ENCODE results near the gene TMEM217. TPM values are rescaled to one million over a fixed set of nuclear protein-coding genes. Genes with fewer than 3 reads are reported as not detected.

The TMEM217 gene
- total RNA-seq, 1 experiment from 2014 or later = 0.84 TPM

DNA sequence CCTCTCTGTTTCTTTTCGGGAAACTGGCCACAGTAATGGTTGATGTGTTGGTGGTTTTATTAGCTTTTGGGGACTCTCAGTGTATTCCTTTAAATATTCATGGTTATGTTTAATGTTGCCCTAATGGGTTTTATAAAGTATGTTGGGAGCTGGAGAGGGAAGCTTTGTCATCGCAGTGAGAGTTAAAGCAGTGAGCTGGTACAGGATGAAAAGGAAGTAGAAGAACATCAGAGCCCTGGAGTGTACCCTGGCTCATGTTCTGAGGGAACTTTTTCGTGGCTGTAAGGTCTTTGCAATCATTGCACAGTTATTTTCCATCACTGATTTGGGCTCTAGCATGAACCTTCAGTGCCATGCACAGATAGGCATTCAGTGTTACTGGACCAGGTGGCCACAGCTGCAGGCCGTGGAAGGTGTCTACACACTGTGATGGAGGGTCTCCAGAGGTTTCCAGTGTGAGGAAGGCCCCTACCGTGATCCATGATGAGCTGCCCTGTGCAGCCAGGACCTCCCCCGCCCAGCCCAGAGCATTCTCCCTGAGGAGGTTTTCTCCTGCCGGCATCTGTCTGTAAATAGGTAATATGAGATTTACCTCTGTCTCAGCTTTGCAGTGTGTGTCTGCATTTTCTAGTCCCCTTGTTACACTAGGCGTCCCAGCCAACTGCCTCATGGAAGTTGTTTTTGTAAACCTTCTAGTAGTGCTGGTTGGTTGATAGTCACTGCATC, 22.4 kb upstream of the TMEM217 start:
- no peak for DNase-seq (ENCODE audit: low read depth)

- DNase-seq (ENCODE audit: low read depth) = no peak
Measured at GRCh38 chr6:37279366-37280134, 21.6 kb upstream of the TMEM217 start.

DNA sequence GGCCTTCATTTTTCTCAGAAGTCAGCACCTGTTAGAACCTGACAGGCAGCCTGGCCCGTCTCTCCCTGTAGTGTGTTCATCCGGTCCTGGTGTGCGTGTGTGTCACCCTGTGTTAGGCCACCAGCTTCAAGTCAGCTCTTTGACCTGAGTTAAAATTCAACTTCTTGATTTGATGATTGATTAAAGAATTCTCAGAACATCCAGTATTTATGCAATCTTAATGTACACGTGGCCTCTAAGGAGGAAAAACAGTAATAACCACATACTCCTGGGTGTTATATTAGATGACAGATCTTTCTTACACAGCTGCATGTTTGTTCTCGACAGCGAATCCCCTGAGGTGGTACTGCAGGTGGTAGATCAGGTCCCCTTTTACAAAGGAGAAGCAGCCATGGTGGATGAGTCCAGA, 19.1 kb upstream of the TMEM217 start:
- no peak for DNase-seq (ENCODE audit: low read depth)

DNA sequence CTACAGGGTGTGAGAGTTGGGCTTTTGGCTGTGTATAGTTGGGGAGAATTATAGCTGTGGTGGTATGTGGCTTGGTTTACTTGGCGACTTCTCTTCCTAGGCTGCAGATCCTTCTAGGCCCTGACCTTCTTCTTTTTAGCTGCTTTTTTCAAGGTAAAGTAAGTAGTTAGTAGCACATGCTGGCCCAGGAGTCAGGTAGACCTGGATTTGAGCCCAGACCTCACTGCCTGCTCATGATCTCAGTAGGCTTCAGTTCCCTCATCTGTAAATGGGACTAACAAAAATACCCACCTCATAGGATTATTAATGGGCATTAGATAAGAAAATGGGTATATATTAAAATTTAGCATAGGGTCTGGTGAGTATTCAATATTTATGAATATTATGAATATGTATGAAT, 17.4 kb upstream of the TMEM217 start:
- DNase-seq (ENCODE audit: low read depth) = no peak

- DNase-seq (ENCODE audit: low read depth) = no peak
Measured at GRCh38 chr6:37273690-37274089, 15.7 kb upstream of the TMEM217 start.

GRCh38 chr6:37272834-37273566, 15.1 kb upstream of the TMEM217 start:
- no peak for DNase-seq (ENCODE audit: low read depth)

- DNase-seq (ENCODE audit: low read depth) = no peak
Measured at GRCh38 chr6:37269105-37269504, 11.2 kb upstream of the TMEM217 start.

DNA sequence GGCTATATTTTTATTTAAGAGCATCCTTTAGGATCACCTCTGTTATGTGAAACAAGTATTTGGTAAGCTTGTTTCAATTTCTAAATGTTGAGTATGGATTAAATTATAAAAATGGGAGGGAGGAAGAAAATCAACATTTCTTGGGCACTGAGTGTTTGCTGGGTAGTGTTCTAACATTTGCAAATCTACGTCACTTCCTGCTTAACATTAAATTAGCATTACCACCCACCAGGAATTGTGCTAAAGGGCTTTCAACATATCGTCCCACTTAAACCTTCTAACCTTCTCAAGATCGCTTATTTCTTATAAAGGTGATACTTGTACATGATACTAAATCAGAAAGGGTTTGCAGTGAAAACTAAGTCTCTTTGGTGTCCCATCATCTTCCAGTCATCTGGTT, 7.9 kb upstream of the TMEM217 start:
- no peak for DNase-seq (ENCODE audit: low read depth)

DNA sequence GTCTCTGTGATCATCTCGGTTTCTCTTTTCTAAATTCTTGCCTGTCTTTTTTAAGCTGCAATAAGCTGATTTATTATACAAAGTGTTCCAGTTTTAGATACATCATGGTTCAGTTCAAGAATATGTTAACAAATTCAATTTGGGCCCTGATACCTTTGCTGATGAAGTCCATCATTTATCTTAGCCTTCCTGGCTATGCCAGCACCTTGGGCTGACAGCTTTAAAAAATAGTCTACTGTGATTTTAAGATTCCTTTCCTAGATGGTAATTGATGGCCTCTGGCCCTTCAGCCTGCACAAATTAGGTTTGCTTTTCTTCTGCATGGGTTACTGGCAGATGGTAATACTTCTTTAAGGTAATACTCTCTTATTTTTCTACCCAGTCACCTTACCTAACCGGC, 7.1 kb upstream of the TMEM217 start:
- DNase-seq (ENCODE audit: low read depth) = no peak

GRCh38 chr6:37262446-37263026, 4.6 kb upstream of the TMEM217 start:
- DNase-seq (ENCODE audit: low read depth) = no peak

DNA sequence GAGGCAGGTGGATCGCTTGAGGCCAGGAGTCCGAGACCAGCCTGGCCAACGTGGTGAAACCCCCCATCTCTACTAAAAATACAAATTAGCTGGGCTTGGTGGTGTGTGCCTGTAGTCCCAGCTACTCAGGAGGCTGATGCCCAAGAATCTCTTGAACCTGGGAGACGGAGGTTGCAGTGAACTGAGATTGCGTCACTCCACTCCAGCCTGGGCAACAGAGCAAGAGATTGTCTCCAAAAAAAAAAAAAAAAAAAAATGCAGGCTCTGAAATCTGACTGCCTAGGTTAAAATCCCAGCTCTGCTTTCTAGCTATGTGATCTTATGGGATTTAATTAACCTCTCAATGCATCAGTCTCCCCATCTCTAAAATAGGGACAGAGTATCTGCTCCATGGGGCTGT, 3.3 kb upstream of the TMEM217 start:
- no peak for DNase-seq (ENCODE audit: low read depth)

- DNase-seq (ENCODE audit: low read depth) = no peak
Measured at GRCh38 chr6:37260444-37260843, 2.5 kb upstream of the TMEM217 start.

DNA sequence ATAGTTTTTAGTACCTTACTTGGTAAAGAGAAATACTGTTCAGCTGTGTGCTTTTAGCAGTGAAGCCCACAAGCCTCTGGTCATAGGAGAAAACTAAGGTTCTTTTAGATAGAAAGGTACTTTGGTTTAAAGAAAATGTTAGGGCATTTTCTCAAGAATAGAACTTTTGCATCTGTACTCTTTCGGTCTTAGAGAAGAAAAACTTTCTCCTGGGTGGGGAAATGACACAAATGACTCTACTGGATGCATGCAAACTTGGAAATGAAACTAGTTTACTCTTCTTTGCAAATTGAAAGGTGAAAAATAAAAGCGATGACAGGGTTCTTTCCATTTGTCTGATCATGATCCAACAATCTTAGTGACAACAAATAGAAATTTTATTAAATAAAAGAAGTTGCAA, 2.1 kb upstream of the TMEM217 start:
- no peak for DNase-seq (ENCODE audit: low read depth)

DNA sequence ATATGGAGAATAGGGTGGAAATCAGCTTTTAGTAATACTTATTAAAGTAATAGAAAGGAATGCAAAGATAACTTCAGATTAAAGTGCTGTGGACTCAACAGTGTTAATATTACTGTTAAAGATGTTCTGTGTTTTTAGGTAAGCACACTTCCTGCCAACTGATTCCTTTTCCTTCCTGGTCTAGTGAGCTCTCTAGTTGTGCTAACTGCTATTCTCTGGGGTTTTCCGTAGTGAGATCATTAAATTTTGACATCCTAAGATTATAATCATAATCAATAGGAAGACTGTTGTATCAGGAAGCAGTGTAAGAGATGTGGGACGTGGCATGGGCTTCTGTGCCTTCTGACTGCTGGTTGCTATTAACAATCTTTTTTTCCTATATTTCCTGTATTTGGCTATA, 1.2 kb upstream of the TMEM217 start:
- no peak for DNase-seq (ENCODE audit: low read depth)

- no peak for DNase-seq (ENCODE audit: low read depth)
Measured at GRCh38 chr6:37258405-37259105, 611 bp upstream of the TMEM217 start.

DNA sequence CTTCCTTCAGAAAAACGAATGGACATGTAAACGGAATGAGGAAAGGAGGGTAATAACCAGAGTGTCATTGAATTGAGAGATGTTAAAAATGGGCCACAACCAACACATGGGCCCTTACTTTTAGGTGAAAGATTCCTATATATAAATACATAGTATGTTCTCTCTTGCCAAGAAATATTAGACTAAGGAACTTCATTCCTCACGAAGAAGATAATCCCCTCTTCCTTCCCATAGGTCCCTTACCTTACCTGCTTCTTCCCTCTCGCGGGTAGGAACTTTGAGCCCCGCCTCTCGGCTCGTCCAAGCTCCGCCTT, 667 bp downstream of the TMEM217 start:
- no peak for DNase-seq (ENCODE audit: low read depth)

GRCh38 chr6:37256692-37257319, 1.1 kb downstream of the TMEM217 start:
- DNase-seq (ENCODE audit: low read depth) = no peak

DNA sequence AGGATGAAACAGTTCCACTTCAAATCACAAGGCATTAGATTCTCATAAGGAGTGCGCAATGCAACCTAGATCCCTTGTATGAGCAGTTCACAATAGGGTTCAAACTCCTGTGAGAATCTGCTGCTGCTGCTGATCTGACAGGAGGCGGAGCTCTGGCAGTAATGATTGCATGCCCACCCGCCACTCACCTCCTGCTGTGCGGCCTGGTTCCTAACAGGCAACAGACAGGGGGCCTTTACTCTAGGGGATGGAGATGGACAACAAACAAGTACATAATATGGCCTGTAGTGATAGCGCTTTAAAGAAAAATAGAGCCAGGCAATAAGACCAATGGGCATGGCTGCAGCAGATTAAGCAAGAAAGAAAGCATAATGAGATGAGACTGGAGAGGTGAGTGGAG, 3.1 kb downstream of the TMEM217 start:
- no peak for DNase-seq (ENCODE audit: low read depth)

DNA sequence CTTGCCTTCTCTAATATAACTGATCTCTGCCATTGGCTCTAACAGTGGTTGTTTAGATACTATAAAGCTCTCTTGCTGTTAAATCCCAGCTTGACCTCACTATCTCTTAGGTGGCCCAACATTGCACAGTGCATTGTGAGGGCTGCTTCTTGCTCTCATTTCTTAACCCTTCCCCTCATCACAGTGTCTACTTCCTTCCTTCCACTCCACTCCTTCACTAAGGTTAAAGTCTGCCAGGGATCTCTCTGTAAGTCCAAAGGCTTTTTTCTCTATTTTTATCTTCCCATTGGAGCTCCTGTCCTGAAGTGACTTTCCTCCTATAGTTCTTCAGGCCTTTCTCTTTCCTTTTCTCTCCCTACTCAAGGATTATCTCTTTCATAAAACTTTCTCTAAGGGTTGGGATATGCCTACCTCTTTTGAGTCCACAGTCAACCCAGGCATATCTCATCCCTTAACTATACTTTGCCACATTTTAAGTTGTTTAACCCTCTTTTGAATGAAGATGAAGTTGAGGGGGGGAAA, 4.4 kb downstream of the TMEM217 start:
- no peak for DNase-seq (ENCODE audit: low read depth)

- no peak for DNase-seq (ENCODE audit: low read depth)
Measured at GRCh38 chr6:37251211-37251780, 6.6 kb downstream of the TMEM217 start.

Data from RPMI7951 (cell line).